H1 (cell line): Measurements from ENCODE around the gene RRN3. TPM values are rescaled to one million over a fixed set of nuclear protein-coding genes. Genes with fewer than 3 reads are reported as not detected.
"Not testable (repeated sequence)": the region's sequence is repeated elsewhere in the genome, so short reads cannot be mapped to it uniquely, and the experiment has no call there.

Experiments used
- CTCF ChIA-PET: fragments of 300-600 bp; sonication (Branson Sonifier 250); formaldehyde crosslinking; loops from one replicate; lab custom pipeline; 2021; ENCODE audit not compliant: partially characterized antibody; lab: Charles Lee
- POLR2A ChIA-PET: fragments of 300-600 bp; sonication (Branson Sonifier 250); formaldehyde crosslinking; loops from one replicate; lab custom pipeline; 2021; ENCODE audit warnings: inconsistent platforms; ENCODE audit not compliant: partially characterized antibody; lab: Charles Lee
- DNase-seq, 2 experiments: peaks; one replicate each; pipeline versions ENCODE4 v3.0.0 to v3.0.0-alpha.2; 2010 to 2022; ENCODE audit warnings: low spot score in 2 of 2, low read depth in 1 of 2, mixed read lengths in 1 of 2
- FAIRE-seq: peaks from 2 replicates; lab custom pipeline; 2011; peaks lifted over from hg19 to GRCh38; lab: Jason Lieb, UNC
- H2AFZ ChIP-seq: 2 replicates; pipeline ENCODE4 v1.8.1; 2012; ENCODE audit warnings: low read length, inconsistent platforms
- H2AK5ac ChIP-seq: 2 replicates; pipeline ENCODE4 v1.6.1; 2013; ENCODE audit warnings: low read depth, low read length
- H2BK120ac ChIP-seq: replicated peaks from 2 replicates; pipeline ENCODE3; 2013; ENCODE audit warnings: low read depth, low read length, inconsistent platforms
- H2BK12ac ChIP-seq: 2 replicates; pipeline ENCODE4 v1.6.1; 2013; ENCODE audit warnings: low read depth, low read length
- H2BK15ac ChIP-seq: 2 replicates; pipeline ENCODE4 v1.6.1; 2013; ENCODE audit warnings: low read length
- H2BK20ac ChIP-seq: 2 replicates; pipeline ENCODE4 v1.6.1; 2013; ENCODE audit warnings: low read length
- H2BK5ac ChIP-seq: 2 replicates; pipeline ENCODE4 v1.6.1; 2013; ENCODE audit warnings: low read depth, low read length
- H3K14ac ChIP-seq: 2 replicates; pipeline ENCODE4 v1.6.1; 2013; ENCODE audit warnings: inconsistent platforms; ENCODE audit not compliant: insufficient read length
- H3K18ac ChIP-seq: 2 replicates; pipeline ENCODE4 v1.6.1; 2013; ENCODE audit warnings: low read length; ENCODE audit errors: extremely low read depth
- H3K23ac ChIP-seq: 2 replicates; pipeline ENCODE4 v1.6.1; 2013; ENCODE audit warnings: inconsistent platforms; ENCODE audit not compliant: insufficient read length
- H3K23me2 ChIP-seq: 2 replicates; pipeline ENCODE4 v1.6.1; 2013; ENCODE audit warnings: low read depth, low read length
- H3K27ac ChIP-seq: 2 replicates; pipeline ENCODE4 v1.6.1; 2011; ENCODE audit warnings: low read depth, low read length, inconsistent platforms
- H3K27me3 ChIP-seq, 4 experiments: replicated peaks in 1 of 4; 1 replicate in 1 of 4; 2 replicates in 3 of 4; pipeline versions ENCODE4 v1.6.1 to v1.8.1; 2011 to 2013; ENCODE audit warnings: low read length in 3 of 4, mild to moderate bottlenecking in 3 of 4, inconsistent platforms in 2 of 4, mixed read lengths in 2 of 4, moderate library complexity in 1 of 4; ENCODE audit not compliant: control insufficient read depth in 3 of 4, insufficient read depth in 3 of 4; ENCODE audit errors: extremely low read depth in 1 of 4
- H3K36me3 ChIP-seq, 4 experiments: 2 replicates each; pipeline versions ENCODE4 v1.6.1 to v1.8.1; 2011 to 2013; ENCODE audit warnings: mild to moderate bottlenecking in 4 of 4, low read length in 3 of 4, moderate library complexity in 2 of 4, control low read depth in 1 of 4, inconsistent platforms in 1 of 4; ENCODE audit not compliant: insufficient read depth in 4 of 4, control insufficient read depth in 2 of 4
- H3K4ac ChIP-seq: replicated peaks from 2 replicates; pipeline ENCODE3; 2013; ENCODE audit warnings: low read length, low read depth, mixed read lengths, inconsistent platforms; ENCODE audit not compliant: insufficient read length
- H3K4me1 ChIP-seq, 4 experiments: replicated peaks in 1 of 4; 1 replicate in 1 of 4; 2 replicates in 3 of 4; pipeline versions ENCODE4 v1.6.1 to v1.8.1; 2011 to 2013; ENCODE audit warnings: low read length in 3 of 4, inconsistent platforms in 2 of 4, mixed read lengths in 1 of 4; ENCODE audit not compliant: insufficient read depth in 4 of 4, control insufficient read depth in 3 of 4
- H3K4me2 ChIP-seq, 2 experiments: 2 replicates each; pipeline versions ENCODE4 v1.6.1 to v1.8.1; 2011 to 2013; ENCODE audit warnings: low read depth in 2 of 2, low read length in 2 of 2, control low read depth in 1 of 2, inconsistent platforms in 1 of 2, mild to moderate bottlenecking in 1 of 2; ENCODE audit not compliant: insufficient read depth in 1 of 2
- H3K4me3 ChIP-seq, 4 experiments: fragments of 200-600, 300-600 bp in 1 of 4; sonication (generic), shearing (Covaris generic), sonication (Bioruptor Twin) in 1 of 4; 2 replicates each; pipeline versions ENCODE4 v1.5.1 to v1.8.1; 2011 to 2016; ENCODE audit warnings: low read length in 4 of 4, low read depth in 3 of 4, control low read depth in 2 of 4, inconsistent platforms in 2 of 4, mild to moderate bottlenecking in 2 of 4, mixed read lengths in 1 of 4, moderate library complexity in 1 of 4; ENCODE audit not compliant: insufficient read depth in 2 of 4; ENCODE audit errors: extremely low read depth in 1 of 4
- H3K56ac ChIP-seq: replicated peaks from 2 replicates; pipeline ENCODE3; 2013; ENCODE audit warnings: low read depth, mild to moderate bottlenecking, mixed read lengths, low read length, inconsistent platforms; ENCODE audit not compliant: insufficient read length
- H3K79me1 ChIP-seq: 2 replicates; pipeline ENCODE4 v1.6.1; 2013; ENCODE audit warnings: low read depth, low read length, control low read depth
- H3K79me2 ChIP-seq, 2 experiments: 2 replicates each; pipeline versions ENCODE4 v1.6.1 to v1.8.1; 2012 to 2013; ENCODE audit warnings: low read length in 2 of 2, mild to moderate bottlenecking in 2 of 2, inconsistent platforms in 1 of 2; ENCODE audit not compliant: insufficient read depth in 2 of 2, control insufficient read depth in 1 of 2
- H3K9ac ChIP-seq, 4 experiments: replicated peaks in 1 of 4; 1 replicate in 1 of 4; 2 replicates in 3 of 4; pipeline versions ENCODE4 v1.6.1 to v1.8.1; 2011 to 2013; ENCODE audit warnings: low read depth in 3 of 4, low read length in 3 of 4, control low read depth in 2 of 4, mild to moderate bottlenecking in 2 of 4, moderate library complexity in 2 of 4, inconsistent platforms in 1 of 4; ENCODE audit errors: extremely low read depth in 1 of 4
- H3K9me3 ChIP-seq, 2 experiments: 2 replicates each; pipeline versions ENCODE4 v1.6.1 to v1.8.1; 2012 to 2013; ENCODE audit warnings: mild to moderate bottlenecking in 2 of 2, moderate library complexity in 2 of 2, control low read depth in 1 of 2, inconsistent platforms in 1 of 2, low read depth in 1 of 2, low read length in 1 of 2, mixed read lengths in 1 of 2; ENCODE audit not compliant: insufficient read depth in 2 of 2
- H4K20me1 ChIP-seq, 2 experiments: replicated peaks in 1 of 2; 2 replicates each; pipeline versions ENCODE3 to v1.8.1; 2011 to 2013; ENCODE audit warnings: inconsistent platforms in 2 of 2, low read length in 2 of 2, mild to moderate bottlenecking in 1 of 2; ENCODE audit not compliant: insufficient read depth in 2 of 2, control insufficient read depth in 1 of 2
- H4K5ac ChIP-seq: 2 replicates; pipeline ENCODE4 v1.6.1; 2013; ENCODE audit warnings: low read length, low read depth, mixed read lengths, inconsistent platforms; ENCODE audit not compliant: insufficient read length
- H4K8ac ChIP-seq: 2 replicates; pipeline ENCODE4 v1.8.0; 2013; ENCODE audit warnings: mild to moderate bottlenecking, moderate library complexity, low read length, inconsistent platforms; ENCODE audit not compliant: insufficient read depth; ENCODE audit errors: extremely low read depth
- H4K91ac ChIP-seq: replicated peaks from 2 replicates; pipeline ENCODE3; 2013; ENCODE audit warnings: low read length, mixed read lengths, inconsistent platforms; ENCODE audit not compliant: insufficient read length
- WGBS, 2 experiments: shearing (Covaris generic) in 1 of 2; methylation state at CpG; one replicate each; pipeline versions ENCODE4 v1.1.6 to v1.1.7; 2013 to 2015; ENCODE audit warnings: low lambda C conversion rate in 2 of 2, mixed read lengths in 2 of 2, inconsistent platforms in 1 of 2, low coverage in 1 of 2, missing lambda C conversion rate in 1 of 2; ENCODE audit not compliant: insufficient replicate concordance in 2 of 2, insufficient coverage in 1 of 2, insufficient read length in 1 of 2; ENCODE audit errors: extremely low coverage in 1 of 2, missing lambda C conversion rate in 1 of 2; 5-methylcytosine and 5-hydroxymethylcytosine counted together
- polyA plus RNA-seq, 7 experiments: library from polyadenylated mRNA; depleted of rRNA in 3 of 7; stranded (reverse) in 5 of 7; unstranded in 2 of 7; fragments of >200 nt in 5 of 7; fragments of 200-250 nt in 2 of 7; gene quantifications; 1 replicate in 5 of 7; 2 replicates in 1 of 7; 4 replicates in 1 of 7; pipeline versions ENCODE4 v1.2.1 to v1.2.3, GENCODE V29; 2011 to 2013; ENCODE audit warnings: missing spikeins in 2 of 7, mixed read lengths in 2 of 7
- total RNA-seq: library from RNA; stranded (reverse); fragmentation: NEBNext Ultra II Directional; extraction: Animal tissue kit (Norgen Biotek cat#: 25700); gene quantifications from 2 replicates; pipeline ENCODE4 v1.2.1, GENCODE V29; 2021

Gene RRN3
- total and polyA plus RNA-seq, 2 of the 8 experiments (the other 6 are each of a cell fraction or from before 2014, with no cell fraction given), result 15.1 to 26.0 TPM

GRCh38 chr16:15016354-15016753 is 77.7 kb downstream of the RRN3 start:
- H4K20me1 ChIP-seq, DNase-seq, H3K18ac ChIP-seq, H2BK20ac ChIP-seq, H2AFZ ChIP-seq, H4K8ac ChIP-seq, H3K4me3 ChIP-seq, H3K9ac ChIP-seq, H3K14ac ChIP-seq, H3K79me2 ChIP-seq, FAIRE-seq, H3K4ac ChIP-seq, CTCF ChIA-PET, H3K27me3 ChIP-seq, H2AK5ac ChIP-seq, H4K5ac ChIP-seq, H3K79me1 ChIP-seq, H2BK12ac ChIP-seq, H3K4me2 ChIP-seq, H2BK15ac ChIP-seq, H3K23me2 ChIP-seq, H3K9me3 ChIP-seq, H4K91ac ChIP-seq, H2BK120ac ChIP-seq, H2BK5ac ChIP-seq, POLR2A ChIA-PET, H3K56ac ChIP-seq, H3K4me1 ChIP-seq, H3K27ac ChIP-seq, H3K23ac ChIP-seq: not testable (repeated sequence)
- peaks cover 0 to 21% (median 15%) of the 10 kb centered on the region in 4 experiments; a peak in 6 of 8 replicates for H3K36me3 ChIP-seq
- WGBS, 2 experiments, result 85% methylated on average over 4 of the region's 4 CpGs; no CpG with 5 or more reads in 1 of the 2 experiments

- H3K4me1 ChIP-seq, H3K4me3 ChIP-seq, H4K91ac ChIP-seq, H3K79me1 ChIP-seq, H4K5ac ChIP-seq, H2BK12ac ChIP-seq, H3K23me2 ChIP-seq, H3K18ac ChIP-seq, POLR2A ChIA-PET, H3K9ac ChIP-seq, H3K4ac ChIP-seq, H3K9me3 ChIP-seq, H2BK120ac ChIP-seq, H4K20me1 ChIP-seq, H3K4me2 ChIP-seq, FAIRE-seq, H3K79me2 ChIP-seq, H3K56ac ChIP-seq, H4K8ac ChIP-seq, H3K14ac ChIP-seq, H3K27me3 ChIP-seq, H3K27ac ChIP-seq, DNase-seq, H2BK15ac ChIP-seq, CTCF ChIA-PET, H3K23ac ChIP-seq, H2AFZ ChIP-seq, H2BK20ac ChIP-seq, H2AK5ac ChIP-seq, H2BK5ac ChIP-seq: not testable (repeated sequence)
- 93% methylated on average over 3 of the region's 3 CpGs; no CpG with 5 or more reads in 1 of the 2 experiments for WGBS, 2 experiments
- peaks cover 0 to 20% (median 15%) of the 10 kb centered on the region in 4 experiments; a peak in 6 of 8 replicates for H3K36me3 ChIP-seq
Measured at GRCh38 chr16:15015671-15016070, 78.4 kb downstream of the RRN3 start.
